Erythroblast (primary cell): ENCODE data around the gene AADAT.

Experiments used
- GATA1 ChIP-seq: IDR thresholded peaks from 2 replicates; pipeline ENCODE4 v1.6.1; 2011; ENCODE audit warnings: low read depth, mild to moderate bottlenecking, control low read depth, low read length, moderate library complexity
- POLR2A ChIP-seq: IDR thresholded peaks from 2 replicates; pipeline ENCODE4 v1.6.1; 2011; ENCODE audit warnings: mild to moderate bottlenecking, low read length

DNA sequence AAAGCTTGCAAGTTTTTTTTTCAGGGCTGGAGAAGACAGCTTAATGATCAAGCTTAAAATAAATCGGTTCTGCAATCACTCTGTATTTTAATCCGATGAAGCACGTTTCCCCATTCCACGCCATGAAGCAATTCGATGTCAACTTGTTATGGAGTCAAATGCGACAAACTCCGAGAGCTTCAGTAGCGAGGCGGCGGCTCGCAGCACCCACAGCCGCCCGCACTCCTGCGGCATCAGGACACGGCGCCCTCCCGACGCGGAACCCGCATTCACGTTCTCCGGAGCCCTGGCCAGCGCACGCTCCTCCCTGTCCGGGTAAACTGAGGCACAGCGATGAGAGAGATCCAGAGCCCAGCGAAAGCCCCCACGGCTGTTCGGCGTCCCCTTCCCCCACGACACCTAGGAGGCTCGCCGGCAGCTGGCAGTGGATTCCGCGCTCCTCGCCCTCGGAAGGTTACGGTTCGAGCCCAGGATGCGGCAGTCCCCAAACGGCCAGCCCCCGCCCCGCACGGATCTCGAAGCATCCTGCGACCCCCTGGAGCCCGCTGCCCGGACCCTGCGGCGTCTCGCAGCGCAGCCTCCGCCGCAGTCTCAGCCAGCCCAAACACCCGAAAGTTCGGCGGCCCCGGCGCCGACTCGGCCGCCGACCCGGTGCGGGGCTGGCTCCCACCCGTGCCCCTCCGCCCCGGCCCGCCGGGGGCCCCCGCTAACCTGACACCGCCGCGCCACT lies 64.1 kb downstream of the AADAT start:
- TF ChIP-seq POLR2A (no peak), GATA1 (no peak)
